ENCODE results near the gene YPEL2.

YPEL2 gene

GRCh38 chr17:59296190-59296589, 35.3 kb upstream of the YPEL2 start:
- no peaks in the 10 kb centered on the region for H4K20me1 ChIP-seq (ENCODE audit: insufficient read depth, low read length)
- no peak for TF ChIP-seq CTCF (IDR thresholded peaks at IDR 0.05; ENCODE audit: borderline replicate concordance, extremely low read depth, low read length, poor library complexity, severe bottlenecking)
- no peak for TF ChIP-seq EZH2 (IDR thresholded peaks at IDR 0.05; ENCODE audit: borderline replicate concordance, low read depth, low read length, severe bottlenecking)
- no peak overlapping the region for H2AFZ ChIP-seq (ENCODE audit: low read depth, low read length)
- no peaks in the 10 kb centered on the region for H3K9me3 ChIP-seq (ENCODE audit: insufficient read depth, low read length, severe bottlenecking)
- no peak overlapping the region for H3K9ac ChIP-seq (ENCODE audit: low read depth, low read length)
- ATAC-seq (ENCODE audit: insufficient read depth, low read depth) (no peak), DNase-seq (no peak)
- H3K36me3 ChIP-seq (ENCODE audit: insufficient read depth, low read length) = no peaks in the 10 kb centered on the region
- H3K4me3 ChIP-seq (ENCODE audit: low read depth in 1 of 2, low read length in 2 of 2) = no peak overlapping the region
- no peaks in the 10 kb centered on the region for H3K79me2 ChIP-seq (ENCODE audit: insufficient read depth, low read length)
- H3K27ac ChIP-seq (ENCODE audit: low read length) = no peak overlapping the region
- H3K4me1 ChIP-seq (ENCODE audit: insufficient read depth, low read length) = no peaks in the 10 kb centered on the region
- H3K4me2 ChIP-seq (ENCODE audit: insufficient read depth, low read length) = no peak overlapping the region
- H3K27me3 ChIP-seq (ENCODE audit: insufficient read depth, low read length, poor library complexity) = no peaks in the 10 kb centered on the region

GRCh38 chr17:59298521-59298920, 32.9 kb upstream of the YPEL2 start:
- Histone ChIP-seq H2AFZ (ENCODE audit: low read depth, low read length) (no peak overlapping the region), H3K4me1 (ENCODE audit: insufficient read depth, low read length) (no peaks in the 10 kb centered on the region), H3K79me2 (ENCODE audit: insufficient read depth, low read length) (no peaks in the 10 kb centered on the region), H3K27me3 (ENCODE audit: insufficient read depth, low read length, poor library complexity) (no peaks in the 10 kb centered on the region), H3K36me3 (ENCODE audit: insufficient read depth, low read length) (no peaks in the 10 kb centered on the region), H3K4me3 (ENCODE audit: low read depth in 1 of 2, low read length in 2 of 2) (no peak overlapping the region), H3K9ac (ENCODE audit: low read depth, low read length) (no peak overlapping the region), H3K27ac (ENCODE audit: low read length) (no peak overlapping the region), H4K20me1 (ENCODE audit: insufficient read depth, low read length) (no peaks in the 10 kb centered on the region), H3K9me3 (ENCODE audit: insufficient read depth, low read length, severe bottlenecking) (no peaks in the 10 kb centered on the region), H3K4me2 (ENCODE audit: insufficient read depth, low read length) (no peak overlapping the region)
- DNase-seq = no peak
- no peak for ATAC-seq (ENCODE audit: insufficient read depth, low read depth)
- no peak for TF ChIP-seq EZH2 (IDR thresholded peaks at IDR 0.05; ENCODE audit: borderline replicate concordance, low read depth, low read length, severe bottlenecking)
- no peak for TF ChIP-seq CTCF (IDR thresholded peaks at IDR 0.05; ENCODE audit: borderline replicate concordance, extremely low read depth, low read length, poor library complexity, severe bottlenecking)

- H3K9me3 ChIP-seq (ENCODE audit: insufficient read depth, low read length, severe bottlenecking) = no peaks in the 10 kb centered on the region
- no peak overlapping the region for H3K4me3 ChIP-seq (ENCODE audit: low read depth in 1 of 2, low read length in 2 of 2)
- DNase-seq (no peak), ATAC-seq (ENCODE audit: insufficient read depth, low read depth) (no peak)
- H3K27me3 ChIP-seq (ENCODE audit: insufficient read depth, low read length, poor library complexity) = no peaks in the 10 kb centered on the region
- no peaks in the 10 kb centered on the region for H4K20me1 ChIP-seq (ENCODE audit: insufficient read depth, low read length)
- TF ChIP-seq CTCF (IDR thresholded peaks at IDR 0.05; ENCODE audit: borderline replicate concordance, extremely low read depth, low read length, poor library complexity, severe bottlenecking) (no peak), EZH2 (IDR thresholded peaks at IDR 0.05; ENCODE audit: borderline replicate concordance, low read depth, low read length, severe bottlenecking) (no peak)
- no peak overlapping the region for H3K9ac ChIP-seq (ENCODE audit: low read depth, low read length)
- no peak overlapping the region for H3K4me2 ChIP-seq (ENCODE audit: insufficient read depth, low read length)
- H3K4me1 ChIP-seq (ENCODE audit: insufficient read depth, low read length) = no peaks in the 10 kb centered on the region
- H3K36me3 ChIP-seq (ENCODE audit: insufficient read depth, low read length) = no peaks in the 10 kb centered on the region
- no peak overlapping the region for H2AFZ ChIP-seq (ENCODE audit: low read depth, low read length)
- no peak overlapping the region for H3K27ac ChIP-seq (ENCODE audit: low read length)
- H3K79me2 ChIP-seq (ENCODE audit: insufficient read depth, low read length) = no peaks in the 10 kb centered on the region
Observed at GRCh38 chr17:59299400-59300092, 31.9 kb upstream of the YPEL2 start.

Data from DND-41 (cell line).